NCI-H446 (cell line): ENCODE data around the gene SYNE3.

Source experiments
- DNase-seq, 2 experiments: peaks; one replicate each; lab custom pipeline; 2025; lab: John Stamatoyannopoulos, UW

The SYNE3 gene

DNA sequence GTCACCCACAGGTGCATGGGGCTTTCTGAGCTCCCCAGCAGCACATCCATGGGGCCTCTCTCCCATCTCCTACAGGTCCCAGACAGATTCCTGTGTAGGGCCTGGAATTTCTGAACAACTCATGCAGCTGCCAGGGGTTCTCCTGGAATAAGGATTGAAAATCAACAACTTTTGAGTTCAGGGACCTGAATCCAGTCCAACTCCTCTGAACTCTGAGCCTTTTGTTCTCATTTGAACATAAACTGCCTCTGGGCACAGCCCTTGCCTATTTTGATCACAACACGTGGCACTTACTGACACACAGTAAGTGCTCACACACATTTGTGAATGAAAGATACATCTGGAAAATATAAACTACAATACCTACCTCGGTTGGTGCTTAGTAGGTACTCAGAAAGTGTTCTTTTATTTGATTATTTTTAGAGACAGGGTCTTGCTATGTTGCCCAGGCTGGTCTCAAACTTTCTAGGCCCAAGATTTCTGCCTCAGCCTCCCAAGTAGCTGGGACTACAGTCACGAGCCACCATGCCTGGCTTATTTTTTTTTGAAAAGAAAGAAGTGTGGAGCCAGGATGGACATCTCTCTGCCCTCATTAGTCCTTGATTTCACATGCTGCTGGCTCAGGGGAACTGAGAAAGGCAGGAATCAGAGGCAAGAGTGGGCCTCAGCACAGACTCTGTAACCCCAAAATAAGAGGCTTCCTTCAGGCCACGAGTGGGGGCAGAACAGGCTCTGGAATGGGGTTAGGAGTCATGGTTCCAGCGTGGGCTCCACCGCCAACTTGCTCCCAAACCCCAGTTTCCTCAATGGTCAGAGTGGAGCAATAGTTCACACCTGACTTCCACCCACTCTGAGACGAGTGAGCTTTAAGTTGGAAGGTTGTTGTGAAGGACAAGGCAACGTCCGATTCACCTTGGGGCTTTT lies 27.0 kb downstream of the SYNE3 start:
- no peak for DNase-seq

DNA sequence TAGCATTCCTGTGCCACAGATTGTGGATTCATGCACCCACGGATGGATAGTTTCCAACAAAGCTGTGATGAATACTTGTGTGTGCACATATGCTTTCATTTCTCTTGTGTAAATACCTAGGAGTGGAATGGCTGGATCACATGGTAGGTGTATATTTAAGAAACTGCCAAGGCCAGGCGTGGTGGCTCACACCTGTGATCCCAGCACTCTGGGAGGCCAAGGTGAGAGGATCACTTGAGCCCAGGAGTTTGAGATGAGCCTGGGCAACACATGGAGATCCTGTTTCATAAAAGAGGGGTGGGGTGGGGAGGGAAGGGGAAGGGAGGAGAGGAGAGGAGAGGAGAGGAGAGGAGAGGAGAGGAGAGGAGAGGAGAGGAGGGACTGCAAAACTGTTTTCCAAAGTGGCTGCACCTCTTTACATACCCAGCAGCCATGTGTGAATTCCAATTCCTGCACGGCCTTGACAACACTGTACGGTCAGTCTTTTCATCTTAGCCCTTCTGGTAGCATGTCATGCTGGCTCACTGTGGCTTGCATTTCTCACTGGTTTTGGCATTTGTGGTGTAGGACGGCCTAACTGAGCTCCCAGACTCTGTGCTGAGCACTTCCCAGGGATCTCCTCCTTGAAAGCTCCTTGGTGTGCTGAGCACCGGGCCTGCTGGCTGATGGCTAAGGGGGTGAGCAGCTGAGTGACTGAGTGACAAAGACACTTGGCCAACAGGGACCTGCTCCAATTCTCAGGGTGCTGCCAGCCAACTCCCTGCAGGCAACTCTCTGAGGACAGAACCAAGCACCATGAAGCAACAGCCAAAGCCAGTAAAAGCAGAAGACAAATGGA lies 27.9 kb downstream of the SYNE3 start:
- no peak for DNase-seq

DNA sequence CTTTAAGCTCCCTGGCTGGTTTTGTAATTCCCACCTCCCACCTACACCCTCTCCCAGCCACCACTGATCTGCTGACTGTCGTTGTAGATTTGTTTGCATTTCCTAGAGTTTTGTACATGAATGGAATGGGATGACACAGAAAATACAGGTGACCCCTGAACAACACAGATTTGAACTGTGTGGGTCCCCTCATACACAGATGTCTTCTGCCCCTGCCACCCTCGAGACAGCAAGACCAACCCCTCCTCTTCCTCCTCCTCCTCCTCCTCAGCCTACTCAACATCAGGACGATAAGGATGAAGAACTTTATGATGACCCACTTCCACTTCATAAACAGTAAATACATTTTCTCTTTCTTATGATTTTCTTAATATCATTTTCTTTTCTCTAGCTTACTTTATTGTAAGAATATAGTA lies 28.8 kb downstream of the SYNE3 start:
- DNase-seq = no peak

DNA sequence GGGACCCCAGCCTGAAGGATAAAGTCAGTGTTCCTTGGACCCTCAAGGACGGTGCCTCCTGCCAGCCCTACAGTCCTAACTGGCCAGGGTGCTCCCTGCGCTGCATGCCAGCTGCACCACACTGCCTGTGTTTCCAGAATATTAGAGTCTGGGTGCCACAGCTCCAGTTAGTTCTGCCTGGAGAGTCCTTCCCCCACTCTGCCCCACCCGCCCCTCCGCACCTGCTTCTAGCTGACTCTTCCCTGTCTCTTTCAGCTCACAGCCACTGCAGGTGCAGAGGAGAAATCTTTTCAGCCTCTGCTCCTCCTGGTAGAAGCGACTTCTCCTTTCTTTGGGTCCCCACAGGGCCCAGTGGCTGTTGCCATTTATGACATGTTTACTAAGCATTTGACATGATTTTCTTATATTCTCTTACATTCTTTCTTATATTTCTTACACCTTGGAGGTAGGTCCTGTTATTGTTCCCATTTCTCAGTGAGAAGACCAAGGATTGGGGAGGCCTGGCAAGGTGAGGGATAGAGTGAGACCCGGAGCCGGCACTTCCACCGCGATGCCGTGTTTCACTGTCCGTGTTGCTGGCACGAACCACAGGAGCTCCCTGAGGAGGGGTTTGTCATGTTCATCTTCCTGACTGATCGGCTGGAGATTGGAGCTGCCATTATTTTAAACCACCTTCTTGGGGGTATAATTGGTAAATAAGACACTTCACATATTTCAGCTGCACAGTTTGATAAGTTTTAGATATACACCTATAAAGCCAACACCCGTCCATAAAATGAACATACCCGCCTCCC lies 29.4 kb downstream of the SYNE3 start:
- DNase-seq = no peak

DNA sequence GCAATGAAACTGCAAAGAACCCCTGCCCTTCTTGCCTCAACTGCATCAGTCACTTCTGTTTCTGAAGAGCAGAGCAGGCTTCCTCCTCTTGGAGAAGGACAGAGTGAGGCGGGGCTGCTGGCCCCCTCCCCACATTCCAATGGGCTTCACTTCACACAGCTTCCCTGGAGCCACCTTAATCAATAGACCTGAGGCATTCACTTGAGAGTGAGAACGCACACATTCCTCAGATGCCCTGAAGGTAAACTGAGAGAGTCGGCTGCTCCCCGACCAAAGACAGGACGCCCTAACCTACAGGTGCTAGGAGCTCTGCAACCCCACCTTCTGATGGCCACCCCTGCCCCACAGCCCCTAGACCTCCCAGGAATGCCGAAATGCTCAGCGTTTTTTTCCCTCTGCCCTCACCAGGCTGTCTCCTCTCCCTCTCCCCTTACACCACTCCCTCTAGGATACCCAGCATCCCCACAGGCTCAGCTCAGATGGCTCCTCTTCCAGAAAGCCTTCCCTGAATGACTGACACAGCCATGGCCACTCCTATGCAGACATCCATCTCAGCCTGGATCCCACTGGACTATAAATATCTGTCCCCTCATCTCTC lies 31.1 kb downstream of the SYNE3 start:
- DNase-seq = no peak

DNA sequence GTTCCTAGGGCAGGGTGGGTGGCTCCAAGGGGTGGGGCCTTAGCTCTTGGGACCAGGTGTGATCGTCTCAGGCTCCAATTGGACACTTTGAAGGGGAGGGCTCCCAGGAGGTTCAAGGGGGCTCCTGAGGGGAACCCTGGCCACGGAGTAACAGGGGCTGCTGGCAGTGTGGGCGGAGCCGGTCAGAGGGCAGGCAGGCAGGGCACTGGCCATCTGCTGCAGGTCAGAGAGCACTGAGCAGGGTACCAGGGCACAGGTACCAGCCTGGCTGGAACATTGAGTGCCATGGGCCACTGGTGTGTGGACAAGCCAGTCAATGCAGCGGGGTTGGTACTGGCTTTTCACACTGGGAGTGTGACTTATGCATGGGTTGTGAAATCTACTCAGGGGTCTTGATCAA lies 32.2 kb downstream of the SYNE3 start:
- DNase-seq = no peak

DNA sequence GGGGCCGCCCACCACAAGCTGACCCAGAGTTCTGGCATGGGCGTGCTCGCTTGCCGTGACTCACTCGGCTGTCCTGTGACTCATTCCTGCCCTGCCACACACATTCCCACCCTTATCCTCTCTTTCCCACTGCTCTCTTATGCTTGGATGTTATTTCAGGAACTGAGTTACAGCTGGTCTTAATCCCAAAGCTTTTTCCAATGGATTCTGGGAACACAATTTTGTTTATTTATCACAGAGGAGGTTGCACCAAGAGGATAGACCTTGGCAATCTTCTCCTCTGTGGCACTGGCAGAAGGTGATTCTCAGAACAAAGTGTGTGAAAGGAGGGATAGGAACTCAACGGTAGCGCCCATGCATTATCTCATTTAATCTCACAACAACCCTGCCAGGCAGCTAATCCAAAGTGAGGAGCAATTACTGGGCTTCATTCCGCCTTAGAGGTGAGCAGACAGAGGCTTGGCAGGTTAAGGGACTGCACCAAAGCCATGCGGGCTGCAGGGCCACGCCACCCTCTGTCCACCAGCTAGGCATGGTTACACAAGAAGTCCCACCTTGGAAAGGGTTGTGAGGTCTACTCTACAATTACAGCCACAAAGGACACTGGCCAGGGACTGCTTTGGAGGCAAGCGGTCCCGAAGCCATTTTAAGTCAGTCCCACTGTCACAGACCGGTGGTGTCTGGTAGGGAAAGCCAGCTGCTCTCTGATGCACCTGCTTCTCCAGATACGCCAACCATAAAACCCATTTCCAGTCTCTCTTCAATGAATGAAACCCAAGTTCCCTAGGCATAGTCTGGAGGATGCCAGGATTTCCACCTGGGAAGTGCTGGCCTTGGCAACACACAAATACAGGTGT lies 32.9 kb downstream of the SYNE3 start:
- DNase-seq = no peak

DNA sequence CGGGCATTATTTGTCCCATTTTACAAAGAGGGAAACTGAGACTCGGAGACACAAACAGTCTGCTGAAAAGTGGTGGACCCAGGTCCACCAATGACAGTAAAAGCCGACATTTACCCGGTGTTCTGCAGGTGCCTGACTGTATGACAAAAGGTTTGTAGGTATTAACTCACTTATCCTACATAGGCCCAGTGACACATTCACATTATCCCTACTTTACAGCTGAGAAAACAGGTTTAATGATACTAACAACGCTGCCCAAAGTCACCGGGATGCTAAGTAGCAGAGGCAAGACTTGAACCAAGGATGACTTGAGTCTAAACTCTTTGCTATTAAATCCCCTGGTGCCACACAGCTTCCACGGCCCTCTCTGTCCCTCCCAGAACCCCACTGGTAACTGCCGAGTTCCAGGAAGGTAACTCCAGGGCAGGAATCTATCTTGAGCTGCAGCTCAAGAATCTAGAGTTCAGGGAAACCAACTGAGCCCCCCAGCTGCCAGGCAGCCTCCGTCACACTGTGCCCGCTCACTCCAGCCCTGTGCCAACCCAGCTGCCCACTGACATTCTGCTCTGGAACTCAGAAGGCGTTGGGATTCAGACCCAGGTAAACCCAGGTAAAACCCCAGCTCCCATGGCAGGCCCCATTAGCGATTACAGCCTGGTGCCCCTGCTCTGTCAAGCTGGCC lies 33.7 kb downstream of the SYNE3 start:
- no peak for DNase-seq

DNA sequence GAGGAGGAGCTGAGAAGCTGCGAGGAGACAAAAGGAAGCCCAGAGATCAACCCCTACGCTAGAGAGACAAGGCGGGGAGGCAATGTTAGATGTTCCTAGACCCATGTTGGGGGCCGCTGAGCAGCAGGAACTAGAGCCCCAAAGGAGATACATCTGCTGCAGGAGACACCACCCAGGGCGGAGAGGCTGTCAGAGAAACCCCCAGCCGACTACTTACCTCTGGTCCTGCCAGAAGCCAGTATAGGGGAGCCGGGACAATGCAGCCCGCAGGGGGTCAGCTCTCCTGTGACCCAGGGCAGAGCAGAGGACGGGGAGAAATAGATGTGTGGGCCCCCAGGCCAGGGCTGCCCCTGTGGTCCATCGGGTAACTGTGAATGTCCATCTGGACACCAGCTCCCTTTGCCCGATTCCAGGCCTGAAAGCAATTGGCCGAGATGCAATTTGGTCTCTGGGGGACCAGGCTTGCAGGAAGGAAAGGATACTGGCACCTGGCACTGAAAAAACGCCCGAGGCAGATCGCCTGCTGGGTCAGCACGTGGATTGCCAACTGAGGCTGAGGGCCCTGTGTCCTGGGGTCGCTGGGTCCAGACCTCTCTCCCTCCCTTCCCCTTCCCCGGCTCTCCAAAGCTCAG lies 34.9 kb downstream of the SYNE3 start:
- DNase-seq = no peak

DNA sequence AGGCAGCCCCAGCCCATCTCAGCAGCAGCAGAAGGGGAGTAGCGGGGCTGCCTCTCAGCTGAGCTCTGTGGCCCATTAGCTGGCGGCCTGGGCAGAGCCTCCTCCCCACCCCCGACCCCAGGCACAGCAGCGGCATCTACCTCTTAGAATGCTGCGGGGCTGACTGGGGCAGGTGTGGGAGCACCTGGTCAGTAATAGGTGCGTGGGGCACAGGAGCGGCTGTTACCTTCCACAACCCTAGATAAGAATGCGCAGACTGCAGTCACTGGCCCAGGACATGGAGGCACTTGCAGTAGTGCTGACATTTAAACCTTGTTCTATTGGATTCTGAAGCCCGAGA lies 35.6 kb downstream of the SYNE3 start:
- no peak for DNase-seq

DNA sequence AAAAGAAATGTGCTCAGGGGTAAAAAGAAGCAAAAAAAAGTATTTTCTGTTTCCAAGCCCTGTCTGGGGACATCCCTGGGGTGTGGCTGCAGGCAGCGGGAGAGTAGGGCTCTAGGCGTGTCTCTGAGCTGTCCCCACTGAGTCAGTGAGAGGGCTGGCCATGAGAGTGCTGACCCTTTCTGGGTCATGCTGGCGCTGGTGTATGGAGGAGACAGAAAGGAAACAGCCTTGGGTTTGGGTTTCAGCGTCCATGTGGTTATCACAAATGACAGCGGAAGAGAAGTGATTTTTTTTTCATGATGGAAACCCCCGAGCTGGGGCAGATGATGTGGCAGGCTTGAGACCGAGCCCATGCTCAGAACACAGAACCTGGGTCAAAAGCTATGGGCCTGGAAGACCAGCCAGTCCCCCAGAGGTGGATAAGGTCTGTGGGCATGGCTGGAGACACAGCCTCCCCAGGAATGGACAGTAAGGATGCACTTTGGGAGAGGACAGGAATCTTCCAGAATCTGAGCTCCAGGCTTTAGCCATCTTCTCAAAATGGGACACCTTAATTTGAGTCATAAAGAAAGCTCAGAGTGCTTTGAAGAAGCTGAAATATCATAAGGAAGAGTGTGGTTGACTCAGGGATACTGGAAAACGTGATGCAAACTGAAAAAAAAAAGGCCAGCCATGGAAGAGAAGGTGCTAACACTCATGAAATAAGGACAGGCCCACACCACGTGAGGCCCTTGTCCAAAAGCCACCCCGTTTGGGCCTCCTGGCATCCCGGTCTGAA lies 36.2 kb downstream of the SYNE3 start:
- DNase-seq = no peak

DNA sequence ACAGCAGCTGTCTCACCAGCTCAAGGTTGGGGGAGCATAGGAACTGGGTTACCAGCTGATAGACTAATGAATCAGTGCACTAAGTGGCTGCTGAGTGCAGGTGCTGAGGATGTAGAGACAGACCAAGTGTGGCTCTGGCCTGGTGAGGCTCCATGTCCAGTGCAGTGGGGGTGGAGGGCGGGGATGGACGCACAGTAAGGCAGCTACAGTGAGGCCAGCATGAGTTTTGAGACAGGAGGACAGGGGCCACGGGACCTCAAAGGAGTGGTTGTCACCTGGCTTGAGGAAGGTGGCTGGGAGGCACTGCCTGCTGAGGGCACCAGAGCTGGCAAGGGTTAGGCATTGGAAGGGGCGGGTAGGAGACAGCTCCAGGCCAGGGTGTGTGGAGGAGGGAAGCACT lies 37.0 kb downstream of the SYNE3 start:
- DNase-seq = no peak

DNA sequence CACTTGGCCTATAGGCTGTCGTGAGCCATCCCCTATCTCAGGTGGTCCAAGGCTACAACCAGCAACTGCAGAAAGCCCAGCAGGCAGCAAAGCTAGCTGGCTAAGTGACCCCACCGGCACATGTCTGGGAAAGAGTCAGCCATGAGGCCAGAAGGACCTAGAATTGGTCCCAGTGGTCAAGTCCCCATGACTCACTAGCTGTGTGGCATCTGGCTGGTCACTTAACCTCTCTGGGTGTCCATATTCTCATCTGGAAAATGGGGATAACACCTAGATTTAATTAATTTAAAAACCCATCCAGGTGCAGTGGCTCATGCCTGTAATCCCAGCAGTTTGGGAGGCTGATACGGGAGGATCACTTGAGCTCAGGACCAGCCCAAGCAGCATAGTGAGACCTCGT lies 37.6 kb downstream of the SYNE3 start:
- DNase-seq = no peak

DNA sequence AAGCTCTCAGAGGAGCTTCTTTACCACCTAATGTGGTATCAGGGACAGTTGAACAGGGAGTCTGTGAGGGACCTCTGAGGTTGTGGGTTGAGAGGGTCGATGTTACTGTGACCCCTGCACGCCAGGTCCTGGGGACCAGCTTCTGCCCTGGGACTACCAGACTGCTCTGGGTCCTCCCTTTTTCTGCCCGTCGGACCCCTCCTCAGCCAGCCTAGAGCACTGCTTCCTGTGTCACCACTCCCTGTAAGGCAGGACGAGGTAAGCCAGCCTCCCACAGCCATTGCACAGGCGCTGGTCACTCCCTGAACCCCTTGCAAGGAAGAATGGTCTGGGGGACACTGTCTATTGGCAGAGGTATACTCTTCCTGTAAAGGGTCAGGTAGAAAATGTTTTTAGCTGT lies 38.1 kb downstream of the SYNE3 start:
- DNase-seq = no peak

DNA sequence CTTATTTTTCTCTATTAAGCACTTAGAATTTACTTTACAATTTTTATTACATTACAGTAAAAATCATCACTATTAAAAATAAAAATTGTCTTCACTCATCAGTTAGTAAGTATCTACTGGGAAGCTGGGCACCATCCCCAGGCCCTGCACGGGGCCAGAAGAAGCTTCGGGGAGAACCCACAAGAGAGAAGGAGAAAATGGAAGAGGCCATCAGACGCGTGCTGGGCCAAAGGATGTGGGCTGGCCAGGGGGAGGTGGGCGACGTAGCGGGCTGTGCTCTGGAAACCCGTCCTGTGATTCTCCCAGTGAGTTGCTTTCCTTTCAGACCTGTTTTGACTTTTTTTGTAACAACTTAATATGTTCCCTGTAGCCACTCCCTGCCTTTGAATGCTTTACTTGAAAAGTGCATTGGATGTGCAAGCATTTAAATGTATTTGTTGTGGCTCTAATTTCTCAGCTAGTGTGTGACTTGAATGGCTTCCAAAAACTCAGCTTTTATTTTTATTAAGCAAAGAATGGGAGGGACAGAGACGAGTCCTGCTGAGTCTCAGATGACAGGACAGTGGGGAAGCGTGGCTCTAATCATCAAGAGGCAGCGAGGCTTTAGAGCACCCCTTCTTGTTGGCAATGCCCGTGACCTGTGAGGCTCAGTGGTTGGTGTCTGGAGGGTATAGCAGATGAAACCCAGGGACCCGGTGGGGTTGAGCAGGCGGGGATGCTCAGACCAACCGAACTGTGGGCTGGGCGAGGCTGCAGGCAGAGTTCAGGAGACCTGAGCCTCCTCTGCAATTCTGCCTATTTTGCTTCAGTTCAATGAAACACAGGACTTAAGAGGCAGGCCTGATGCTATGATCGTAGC lies 38.8 kb downstream of the SYNE3 start:
- DNase-seq = no peak

DNA sequence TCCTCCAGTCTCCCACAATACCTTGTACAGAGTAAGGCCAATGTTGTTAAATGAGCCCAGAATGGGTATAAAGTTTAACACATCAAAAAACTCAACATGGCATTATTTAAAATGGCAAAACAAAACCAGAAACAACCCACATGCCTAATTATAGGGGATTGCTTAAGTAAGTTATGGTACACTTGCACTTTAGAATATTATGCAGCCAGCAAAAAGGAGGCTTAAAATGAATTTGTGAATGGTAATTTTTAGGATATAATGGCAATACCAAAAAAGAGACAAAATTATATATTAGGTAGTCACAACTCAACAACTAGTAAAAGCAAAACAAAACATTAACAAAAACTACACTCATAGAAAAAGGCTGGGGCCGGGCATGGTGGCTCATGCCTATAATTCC lies 39.7 kb downstream of the SYNE3 start:
- DNase-seq = no peak

DNA sequence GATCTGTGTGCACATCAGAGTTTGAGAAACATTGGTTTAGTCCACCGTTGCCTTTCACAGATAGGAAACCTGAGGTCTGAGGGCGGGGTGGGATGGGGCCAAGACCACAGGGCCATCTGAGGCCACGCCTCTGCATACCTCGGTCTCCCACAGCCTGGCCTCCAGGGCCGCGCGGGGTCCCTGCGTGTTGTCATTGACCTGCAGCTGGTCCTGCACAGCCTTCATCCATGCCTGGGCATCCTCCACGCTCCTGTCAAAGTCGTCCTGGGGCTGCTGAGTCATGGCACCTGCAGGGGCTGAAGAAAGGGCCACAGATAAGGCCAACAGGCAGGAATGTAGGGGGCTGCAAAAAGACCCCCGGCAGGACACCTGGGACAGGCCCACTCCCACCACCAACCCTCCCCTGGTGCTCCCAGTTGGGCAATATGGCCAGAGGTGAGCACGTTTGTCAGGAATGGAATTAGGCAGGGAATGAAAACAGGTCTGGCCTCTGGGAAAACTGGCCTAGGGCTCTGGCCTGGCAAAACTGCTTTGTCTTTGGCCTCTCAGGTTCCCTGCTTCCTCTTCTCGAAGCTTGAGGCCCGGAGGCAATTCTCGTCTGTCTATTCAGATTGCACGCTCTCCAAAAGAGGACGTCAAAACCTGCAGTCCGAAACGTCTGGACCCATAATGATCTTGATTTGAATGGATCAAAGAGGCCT lies 40.8 kb downstream of the SYNE3 start:
- no peak for DNase-seq

DNA sequence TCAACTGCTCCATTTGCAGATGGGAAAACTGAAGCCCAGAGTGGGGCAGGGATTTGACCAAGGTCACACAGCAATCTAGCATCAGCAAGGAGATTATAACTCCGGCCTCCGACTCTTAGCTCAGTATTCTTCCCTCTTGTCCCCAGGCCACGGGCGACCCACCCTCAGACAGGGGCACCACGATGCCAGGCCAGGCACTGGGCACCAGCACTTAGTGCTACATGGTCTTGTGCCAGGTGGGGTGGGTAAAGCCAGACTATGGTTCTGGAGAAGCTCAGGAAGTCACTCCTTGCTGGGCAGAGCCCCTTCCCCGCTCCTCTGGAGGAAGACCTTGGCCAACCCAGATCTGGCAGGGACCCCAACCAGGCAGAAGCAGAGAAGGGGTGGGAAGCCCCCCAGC lies 41.5 kb downstream of the SYNE3 start:
- no peak for DNase-seq
